Mammary epithelial cell (primary cell): Measurements from ENCODE around the gene PSAPL1.

Experiments
- EZH2 ChIP-seq: IDR thresholded peaks from 2 replicates; pipeline ENCODE4 v1.6.1; 2012; ENCODE audit warnings: low read length, inconsistent platforms, borderline replicate concordance
- TF ChIP-seq, protein P1 (sequence below), 2 donors: IDR thresholded peaks in 1 of 2; conservative IDR thresholded peaks in 1 of 2; 2 replicates each; pipeline ENCODE4 v1.5.1; 2011 to 2012; ENCODE audit warnings: inconsistent platforms in 2 of 2, low read length in 2 of 2, mild to moderate bottlenecking in 2 of 2, control low read depth in 1 of 2, low read depth in 1 of 2; ENCODE audit not compliant: insufficient read depth in 1 of 2; ENCODE audit errors: extremely low read depth in 1 of 2

GRCh38 chr4:7402526-7402925 lies 32.2 kb downstream of the PSAPL1 start:
- no peak for TF ChIP-seq EZH2
- TF ChIP-seq, protein P1, sequence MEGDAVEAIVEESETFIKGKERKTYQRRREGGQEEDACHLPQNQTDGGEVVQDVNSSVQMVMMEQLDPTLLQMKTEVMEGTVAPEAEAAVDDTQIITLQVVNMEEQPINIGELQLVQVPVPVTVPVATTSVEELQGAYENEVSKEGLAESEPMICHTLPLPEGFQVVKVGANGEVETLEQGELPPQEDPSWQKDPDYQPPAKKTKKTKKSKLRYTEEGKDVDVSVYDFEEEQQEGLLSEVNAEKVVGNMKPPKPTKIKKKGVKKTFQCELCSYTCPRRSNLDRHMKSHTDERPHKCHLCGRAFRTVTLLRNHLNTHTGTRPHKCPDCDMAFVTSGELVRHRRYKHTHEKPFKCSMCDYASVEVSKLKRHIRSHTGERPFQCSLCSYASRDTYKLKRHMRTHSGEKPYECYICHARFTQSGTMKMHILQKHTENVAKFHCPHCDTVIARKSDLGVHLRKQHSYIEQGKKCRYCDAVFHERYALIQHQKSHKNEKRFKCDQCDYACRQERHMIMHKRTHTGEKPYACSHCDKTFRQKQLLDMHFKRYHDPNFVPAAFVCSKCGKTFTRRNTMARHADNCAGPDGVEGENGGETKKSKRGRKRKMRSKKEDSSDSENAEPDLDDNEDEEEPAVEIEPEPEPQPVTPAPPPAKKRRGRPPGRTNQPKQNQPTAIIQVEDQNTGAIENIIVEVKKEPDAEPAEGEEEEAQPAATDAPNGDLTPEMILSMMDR (conservative IDR thresholded peaks at IDR 0.05 in 1 of 2, IDR thresholded peaks at IDR 0.05 in 1 of 2; ENCODE audit: extremely low read depth in 1 of 2, insufficient read depth in 1 of 2, low read depth in 1 of 2, low read length in 2 of 2) = no peak
